CMK (cell line): Measurements from ENCODE around the gene NUDCD3.

Source experiments
- DNase-seq: peaks from one replicate; pipeline ENCODE4 v3.0.0-alpha.2; 2010; ENCODE audit warnings: low read depth

NUDCD3 gene

DNA sequence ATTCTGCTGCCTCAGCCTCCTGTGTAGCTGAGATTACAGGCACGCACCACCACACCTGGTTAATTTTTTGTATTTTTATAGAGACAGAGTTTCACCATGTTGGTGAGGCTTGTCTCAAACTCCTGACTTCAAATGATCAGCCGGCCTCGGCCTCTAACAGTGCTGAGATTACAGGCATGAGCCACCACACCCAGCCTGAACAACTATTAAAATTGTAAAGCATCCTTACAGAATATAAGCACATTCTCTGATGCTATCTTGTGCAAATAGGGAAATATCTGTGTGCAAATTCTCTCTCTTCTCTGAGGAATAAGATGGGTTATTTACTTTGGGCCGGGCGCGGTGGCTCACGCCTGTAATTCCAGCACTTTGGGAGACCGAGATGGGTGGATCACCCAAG lies 12.5 kb downstream of the NUDCD3 start:
- DNase-seq, result no peak

- DNase-seq, result peak; percentile 27
These were observed 13.2 kb downstream of the NUDCD3 start for GRCh38 chr7:44477063-44477830.

DNA sequence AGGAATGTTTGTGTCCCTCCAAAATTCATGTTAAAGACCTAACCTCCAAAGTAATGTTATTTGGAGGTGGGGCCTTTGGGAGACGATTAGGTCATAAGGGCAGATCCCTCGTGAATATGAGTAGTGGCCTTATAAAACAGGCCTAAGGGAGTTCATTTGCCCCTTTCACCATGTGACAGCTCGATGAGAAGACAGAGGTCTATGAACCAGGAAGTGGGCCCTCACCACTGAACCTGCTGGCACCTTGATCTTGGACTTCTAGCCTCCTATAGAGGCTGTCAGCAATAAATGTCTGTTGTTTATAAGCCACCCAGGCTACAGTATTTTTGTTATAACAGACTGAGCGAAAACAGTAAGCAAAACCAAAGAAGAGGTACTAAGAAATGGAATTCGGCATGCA lies 14.1 kb downstream of the NUDCD3 start:
- DNase-seq, result no peak

- no peak for DNase-seq
These were observed 17.2 kb downstream of the NUDCD3 start for GRCh38 chr7:44473295-44473694.

- DNase-seq, result no peak
These were observed 17.6 kb downstream of the NUDCD3 start for GRCh38 chr7:44472843-44473242.

- no peak for DNase-seq
These were observed 18.6 kb downstream of the NUDCD3 start for GRCh38 chr7:44471850-44472249.

DNA sequence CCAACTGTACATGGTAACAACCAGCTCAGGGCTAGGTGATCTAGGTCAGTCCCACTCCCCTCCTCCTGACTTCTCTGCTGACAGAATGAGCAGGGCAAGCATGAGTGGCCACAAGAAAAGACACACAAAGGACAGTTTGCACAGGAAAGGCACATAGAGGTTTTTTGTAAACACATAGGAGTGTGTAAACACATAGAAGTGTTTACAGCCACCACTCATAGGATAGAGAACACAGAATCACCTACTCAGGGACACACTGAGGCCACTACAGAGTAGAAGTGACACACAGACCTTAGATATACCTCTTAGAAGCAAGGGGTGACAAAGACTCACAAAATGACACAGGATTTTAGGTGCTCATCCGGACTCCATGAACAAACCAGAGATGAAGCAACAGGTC lies 19.0 kb downstream of the NUDCD3 start:
- no peak for DNase-seq

- DNase-seq, result no peak
These were observed 19.7 kb downstream of the NUDCD3 start for GRCh38 chr7:44470628-44471245.

DNA sequence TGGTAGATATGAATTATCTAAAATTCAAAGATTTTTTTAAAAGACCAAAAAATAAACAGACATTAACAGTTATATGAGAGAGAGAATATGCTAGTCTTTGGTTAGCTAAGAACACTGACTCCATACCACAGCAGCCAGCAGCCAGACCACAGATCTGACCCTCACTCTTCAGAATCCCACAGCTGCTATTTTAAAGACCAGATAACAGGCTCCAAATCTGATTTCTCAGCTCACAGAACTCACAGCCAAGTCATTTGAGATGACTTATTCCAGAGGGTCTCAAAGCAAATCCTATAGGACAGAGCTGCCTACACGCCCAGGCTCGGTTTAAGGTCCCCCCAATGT lies 20.4 kb downstream of the NUDCD3 start:
- DNase-seq, result no peak

DNA sequence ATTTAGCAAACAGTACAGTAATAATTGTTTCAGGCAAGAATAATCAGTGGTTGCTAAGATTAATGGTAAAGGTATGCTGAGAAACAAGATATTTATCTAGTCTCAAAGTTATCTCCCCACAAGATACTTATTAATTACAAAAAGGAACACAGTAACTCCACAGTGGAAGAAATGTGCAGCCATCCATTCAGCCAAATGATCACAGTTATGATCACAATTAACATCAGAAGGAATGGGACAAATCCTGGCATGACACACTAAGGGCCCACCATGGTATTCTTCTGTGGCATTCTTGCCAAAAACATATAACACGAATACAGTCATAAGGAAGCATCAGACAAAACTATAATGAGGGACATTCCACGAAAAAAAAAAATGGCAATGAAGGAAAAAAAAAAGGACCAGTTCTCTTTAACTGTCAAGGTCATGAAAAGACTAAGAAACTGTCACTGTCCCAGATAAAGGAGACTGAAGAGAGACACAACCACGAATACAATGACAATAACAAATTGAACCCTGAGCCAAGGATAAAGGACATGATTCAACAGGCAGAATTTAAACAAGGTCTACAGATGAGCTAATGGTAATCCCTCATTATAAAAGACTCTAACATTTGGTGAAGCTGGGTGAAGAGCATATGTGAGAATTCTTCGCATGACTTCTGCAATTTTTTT lies 20.9 kb downstream of the NUDCD3 start:
- DNase-seq, result no peak

DNA sequence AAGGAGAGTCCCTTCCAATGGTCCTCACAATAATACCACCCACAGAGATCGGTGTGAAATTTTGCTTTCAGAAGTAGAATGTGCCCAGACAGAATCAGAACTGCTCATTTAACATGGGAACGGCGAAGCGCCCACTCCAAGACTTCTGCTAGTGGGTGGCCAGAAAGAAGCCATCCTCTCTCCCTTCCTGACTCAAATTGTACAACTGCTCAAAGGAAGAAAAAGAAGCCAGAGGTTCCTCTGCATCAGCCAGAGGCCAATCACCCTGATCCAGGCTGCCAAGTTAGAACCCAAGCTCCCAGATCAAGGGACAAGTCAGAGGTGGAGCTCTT lies 23.3 kb downstream of the NUDCD3 start:
- DNase-seq, result no peak

- DNase-seq, result no peak
These were observed 23.9 kb downstream of the NUDCD3 start for GRCh38 chr7:44466300-44467216.

DNA sequence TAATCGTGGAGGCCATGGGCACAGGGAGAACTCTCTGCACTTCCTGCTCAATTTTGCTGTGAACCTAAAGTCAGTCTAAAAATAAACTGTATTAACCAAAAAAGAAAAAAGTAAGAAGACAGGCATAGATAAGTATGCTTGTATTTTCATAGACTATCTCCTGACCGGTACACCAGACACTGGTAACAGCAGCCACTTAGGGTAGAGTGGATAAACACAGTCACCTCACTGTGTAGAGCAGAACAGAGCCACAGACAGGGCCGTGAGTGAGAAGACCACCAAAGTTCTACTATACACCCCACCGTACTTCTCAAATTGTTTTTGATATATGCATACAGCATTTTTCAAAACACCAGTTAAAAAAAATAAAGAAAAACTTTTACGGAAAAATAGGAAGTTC lies 25.0 kb downstream of the NUDCD3 start:
- DNase-seq, result no peak

- no peak for DNase-seq
These were observed 27.2 kb downstream of the NUDCD3 start for GRCh38 chr7:44463169-44463808.

- DNase-seq, result no peak
These were observed 29.1 kb downstream of the NUDCD3 start for GRCh38 chr7:44461387-44461786.

GRCh38 chr7:44460325-44460724 lies 30.1 kb downstream of the NUDCD3 start:
- no peak for DNase-seq

- DNase-seq, result no peak
These were observed 35.3 kb downstream of the NUDCD3 start for GRCh38 chr7:44455155-44455554.

DNA sequence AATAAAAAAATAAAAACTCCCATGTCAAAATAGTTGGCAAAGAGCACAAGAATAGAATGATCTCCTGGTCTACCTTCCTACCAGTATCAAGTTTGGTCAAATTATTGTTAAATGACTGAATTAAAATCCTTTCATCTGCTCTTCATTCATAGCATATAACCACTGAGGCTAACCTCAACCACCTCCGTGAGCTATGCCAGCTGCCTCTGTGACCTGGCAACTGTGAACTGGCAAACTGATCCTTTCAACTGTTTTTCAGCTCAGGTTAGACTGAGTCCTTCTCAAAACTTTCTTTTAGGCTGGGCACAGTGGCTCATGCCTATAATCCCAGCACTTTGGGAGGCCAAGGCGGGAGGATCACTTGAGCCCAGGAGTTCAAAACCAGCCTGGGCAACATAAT lies 36.1 kb downstream of the NUDCD3 start:
- DNase-seq, result no peak

GRCh38 chr7:44451123-44451522 lies 39.3 kb downstream of the NUDCD3 start:
- DNase-seq, result no peak

DNA sequence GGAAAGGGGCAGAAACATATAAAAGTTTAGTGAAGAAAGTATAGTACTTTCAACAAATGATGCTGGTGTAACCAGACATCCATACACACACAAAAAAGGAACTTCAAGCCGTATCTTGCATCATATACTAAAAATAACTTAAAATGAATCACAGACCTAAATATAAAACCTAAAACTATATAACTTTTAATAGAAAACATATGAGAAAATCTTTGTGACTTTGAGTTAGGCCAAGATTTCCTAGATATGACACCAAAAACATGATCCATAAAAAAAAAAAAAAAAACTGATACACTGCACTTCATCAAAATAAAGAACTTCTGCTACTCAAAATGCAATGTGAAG lies 40.9 kb downstream of the NUDCD3 start:
- no peak for DNase-seq

GRCh38 chr7:44448922-44449583 lies 41.4 kb downstream of the NUDCD3 start:
- no peak for DNase-seq
